GM23338 (cell line): ENCODE results near the gene MTX3. TPM values are rescaled to one million over a fixed set of nuclear protein-coding genes. Genes with fewer than 3 reads are reported as not detected.

Source experiments
- ATAC-seq: fragments of 200-7000 bp; cut with Tn5 transposase; 3 replicates; pipeline ENCODE4 v1.9.1; 2020
- DNase-seq: peaks from one replicate; pipeline ENCODE4 v3.0.0-alpha.2; 2015; ENCODE audit warnings: low spot score
- H2AFZ ChIP-seq: fragments of 200-600 bp; sonication (generic); 2 replicates; pipeline ENCODE4 v1.8.0; 2016; ENCODE audit warnings: antibody characterized with exemption, mild to moderate bottlenecking, moderate library complexity
- H3F3A ChIP-seq: fragments of 200-600 bp; sonication (generic); replicated peaks from 2 replicates; pipeline ENCODE4 v1.8.0; 2017; ENCODE audit warnings: antibody characterized with exemption, mixed run types, low read depth
- H3K27ac ChIP-seq: fragments of 200-600 bp; sonication (generic); 2 replicates; pipeline ENCODE4 v1.6.1; 2016; ENCODE audit warnings: low read depth
- H3K27me3 ChIP-seq: fragments of 200-600 bp; sonication (generic); 2 replicates; pipeline ENCODE4 v1.8.0; 2016; ENCODE audit warnings: mild to moderate bottlenecking, mixed run types, moderate library complexity; ENCODE audit not compliant: insufficient read depth
- H3K36me3 ChIP-seq: fragments of 200-600 bp; sonication (generic); 2 replicates; pipeline ENCODE4 v1.8.0; 2016; ENCODE audit warnings: mild to moderate bottlenecking; ENCODE audit not compliant: insufficient read depth
- H3K4me1 ChIP-seq: fragments of 200-600 bp; sonication (generic); 2 replicates; pipeline ENCODE4 v1.8.0; 2016; ENCODE audit warnings: mild to moderate bottlenecking, moderate library complexity; ENCODE audit not compliant: insufficient read depth
- H3K4me2 ChIP-seq: fragments of 200-600 bp; sonication (generic); 2 replicates; pipeline ENCODE4 v1.7.1; 2017; ENCODE audit warnings: mixed run types
- H3K4me3 ChIP-seq: fragments of 200-600 bp; sonication (generic); 2 replicates; pipeline ENCODE4 v1.6.1; 2016; ENCODE audit warnings: mixed run types
- H3K79me2 ChIP-seq: fragments of 200-600 bp; sonication (generic); replicated peaks from 2 replicates; pipeline ENCODE4 v1.8.0; 2017; ENCODE audit warnings: mild to moderate bottlenecking; ENCODE audit not compliant: insufficient read depth
- H3K9me2 ChIP-seq: fragments of 200-600 bp; sonication (generic); 2 replicates; pipeline ENCODE4 v1.8.0; 2017; ENCODE audit not compliant: insufficient read depth
- H4K20me1 ChIP-seq: fragments of 200-600 bp; sonication (generic); replicated peaks from 2 replicates; pipeline ENCODE4 v1.8.0; 2017; ENCODE audit warnings: mild to moderate bottlenecking; ENCODE audit not compliant: insufficient read depth
- H3K27ac Mint-ChIP-seq: 2 replicates; pipeline ENCODE4 v1.8.0; 2020; ENCODE audit warnings: inconsistent platforms, mild to moderate bottlenecking, moderate library complexity, mixed read lengths
- H3K27me3 Mint-ChIP-seq: 3 replicates; pipeline ENCODE4 v1.8.0; 2022; ENCODE audit warnings: low read depth, mild to moderate bottlenecking, moderate library complexity, mixed read lengths, inconsistent platforms; ENCODE audit not compliant: insufficient read depth, poor library complexity
- H3K36me3 Mint-ChIP-seq: 3 replicates; pipeline ENCODE4 v1.8.0; 2021; ENCODE audit warnings: low read depth, mild to moderate bottlenecking, inconsistent platforms, moderate library complexity, mixed read lengths
- H3K4me1 Mint-ChIP-seq: 3 replicates; pipeline ENCODE4 v1.8.0; 2020; ENCODE audit warnings: mild to moderate bottlenecking, inconsistent platforms, mixed read lengths
- H3K4me3 Mint-ChIP-seq: 3 replicates; pipeline ENCODE4 v1.8.0; 2021; ENCODE audit warnings: moderate library complexity, mild to moderate bottlenecking, inconsistent platforms, mixed read lengths
- H3K9me3 Mint-ChIP-seq: 3 replicates; pipeline ENCODE4 v1.8.0; 2020; ENCODE audit warnings: moderate library complexity, mild to moderate bottlenecking, inconsistent platforms, mixed read lengths
- CREB1 ChIP-seq: fragments of 250-450 bp; sonication (Bioruptor Pico); IDR thresholded peaks from 2 replicates; pipeline ENCODE4 v1.5.0; 2020; ENCODE audit warnings: low read depth, mild to moderate bottlenecking, moderate library complexity
- CTCF ChIP-seq, 2 experiments: fragments of 200-600 bp in 1 of 2; sonication (generic) in 1 of 2; conservative IDR thresholded peaks; 2 replicates each; pipeline versions ENCODE4 v1.5.1 to v1.6.1; 2016 to 2017; ENCODE audit warnings: antibody characterized with exemption in 2 of 2, low read depth in 2 of 2, mild to moderate bottlenecking in 2 of 2, moderate library complexity in 1 of 2
- ETS1 ChIP-seq: IDR thresholded peaks from 2 replicates; pipeline ENCODE4 v1.6.1; 2016; ENCODE audit warnings: antibody characterized with exemption
- EZH2 ChIP-seq: fragments of 200-600 bp; sonication (generic); IDR thresholded peaks from one replicate; pipeline ENCODE4 v1.8.0; 2017; ENCODE audit warnings: antibody characterized with exemption, mild to moderate bottlenecking, low read depth; ENCODE audit not compliant: unreplicated experiment
- EZH2phosphoT487 ChIP-seq: fragments of 200-600 bp; sonication (generic); IDR thresholded peaks from one replicate; pipeline ENCODE4 v1.8.1; 2018; ENCODE audit warnings: antibody characterized with exemption; ENCODE audit not compliant: unreplicated experiment
- JUNB ChIP-seq: IDR thresholded peaks from one replicate; pipeline ENCODE4 v1.6.1; 2016; ENCODE audit warnings: antibody characterized with exemption; ENCODE audit not compliant: unreplicated experiment
- NANOG ChIP-seq: IDR thresholded peaks from 2 replicates; pipeline ENCODE4 v1.6.1; 2016; ENCODE audit warnings: antibody characterized with exemption, borderline replicate concordance
- POLR2AphosphoS5 ChIP-seq: IDR thresholded peaks from 2 replicates; pipeline ENCODE4 v1.6.1; 2016; ENCODE audit warnings: antibody characterized with exemption, low read depth
- REST ChIP-seq: IDR thresholded peaks from one replicate; pipeline ENCODE4 v1.6.1; 2018; ENCODE audit warnings: antibody characterized with exemption; ENCODE audit not compliant: unreplicated experiment
- STAT1 ChIP-seq: IDR thresholded peaks from one replicate; pipeline ENCODE4 v1.6.1; 2016; ENCODE audit warnings: antibody characterized with exemption; ENCODE audit not compliant: unreplicated experiment
- ZNF114 ChIP-seq: fragments of 250-450 bp; sonication (Bioruptor Pico); IDR thresholded peaks from 2 replicates; pipeline ENCODE4 v1.5.0; 2020; ENCODE audit warnings: mild to moderate bottlenecking, moderate library complexity
- ZNF331 ChIP-seq: fragments of 250-450 bp; sonication (Bioruptor Pico); IDR thresholded peaks from 2 replicates; pipeline ENCODE4 v1.5.0; 2020; ENCODE audit warnings: low read depth, mild to moderate bottlenecking, moderate library complexity
- ZNF462 ChIP-seq: fragments of 250-450 bp; sonication (Bioruptor Pico); IDR thresholded peaks from 2 replicates; pipeline ENCODE4 v1.5.0; 2020; ENCODE audit warnings: mild to moderate bottlenecking, moderate library complexity
- polyA plus RNA-seq: library from polyadenylated mRNA; unstranded; fragments of >200 nt; fragmentation: Nextera tagmentation; extraction: Ambion mirVana; gene quantifications from 2 replicates; pipeline ENCODE4 v1.2.1, GENCODE V29; 2016
- total RNA-seq: library from RNA; depleted of rRNA; stranded (reverse); fragments of >200 nt; shearing (Covaris generic); gene quantifications from 2 replicates; pipeline ENCODE4 v1.2.3, GENCODE V29; 2014

MTX3 gene
- total and polyA plus RNA-seq, 2 experiments from 2014 or later = 11.3 to 33.8 TPM

GRCh38 chr5:79963261-79964061 is 27.6 kb downstream of the MTX3 start:
- no peaks in the 10 kb centered on the region for H4K20me1 ChIP-seq
- H3K79me2 ChIP-seq = no peaks in the 10 kb centered on the region
- H3K4me3 ChIP-seq = no peak overlapping the region
- H3K4me2 ChIP-seq = no peak overlapping the region
- no peaks in the 10 kb centered on the region for H3K36me3 ChIP-seq
- H3K9me3 Mint-ChIP-seq = no peaks in the 10 kb centered on the region
- no peak overlapping the region for H3K4me3 Mint-ChIP-seq
- peaks cover 3% of the 10 kb centered on the region for H3K27me3 Mint-ChIP-seq
- H3K27ac Mint-ChIP-seq = no peak overlapping the region
- H3K4me1 Mint-ChIP-seq = no peaks in the 10 kb centered on the region; the same call in 2 of the 3 replicates
- no peak overlapping the region for H2AFZ ChIP-seq
- no peak overlapping the region for H3K27ac ChIP-seq
- ATAC-seq (no peak), DNase-seq (no peak)
- H3K4me1 ChIP-seq = no peaks in the 10 kb centered on the region
- TF ChIP-seq CTCF (conservative IDR thresholded peaks at IDR 0.05; ENCODE audit: low read depth in 2 of 2) (no peak), EZH2 (no peak), REST (no peak), ZNF114 (CRISPR knock-in tag) (no peak), ZNF462 (CRISPR knock-in tag) (no peak), NANOG (no peak), POLR2AphosphoS5 (no peak), CREB1 (CRISPR knock-in tag) (no peak), STAT1 (no peak), ETS1 (no peak), ZNF331 (CRISPR knock-in tag) (no peak), JUNB (no peak), EZH2phosphoT487 (no peak)
- H3K36me3 Mint-ChIP-seq = no peaks in the 10 kb centered on the region
- no peaks in the 10 kb centered on the region for H3K27me3 ChIP-seq
- H3K9me2 ChIP-seq = peaks cover 6% of the 10 kb centered on the region; the same call in 1 of the 2 replicates
- no peaks in the 10 kb centered on the region for H3F3A ChIP-seq
